BE2C (cell line): Measurements from ENCODE around the gene LRRC4C.

ENCODE experiments used
- DNase-seq: peaks from one replicate; pipeline ENCODE4 v3.0.0-alpha.2; 2020
- H3K27me3 ChIP-seq: fragments of 250-450 bp; sonication (Bioruptor Pico); 2 replicates; pipeline ENCODE4 v1.5.1; 2020; ENCODE audit warnings: mild to moderate bottlenecking
- H3K36me3 ChIP-seq: fragments of 250-450 bp; sonication (Bioruptor Pico); 2 replicates; pipeline ENCODE4 v1.5.1; 2020; ENCODE audit warnings: mild to moderate bottlenecking
- H3K4me1 ChIP-seq: fragments of 250-450 bp; sonication (Bioruptor Pico); 2 replicates; pipeline ENCODE4 v1.5.1; 2020
- H3K4me3 ChIP-seq: 2 replicates; pipeline ENCODE4 v1.5.1; 2011; ENCODE audit warnings: low read depth, low read length
- H3K9me3 ChIP-seq: fragments of 250-450 bp; sonication (Bioruptor Pico); 2 replicates; pipeline ENCODE4 v1.5.1; 2020
- TF ChIP-seq, protein P1 (sequence below): IDR thresholded peaks from 2 replicates; pipeline ENCODE4 v1.5.1; 2012; ENCODE audit warnings: mild to moderate bottlenecking, low read depth, low read length

Gene LRRC4C

DNA sequence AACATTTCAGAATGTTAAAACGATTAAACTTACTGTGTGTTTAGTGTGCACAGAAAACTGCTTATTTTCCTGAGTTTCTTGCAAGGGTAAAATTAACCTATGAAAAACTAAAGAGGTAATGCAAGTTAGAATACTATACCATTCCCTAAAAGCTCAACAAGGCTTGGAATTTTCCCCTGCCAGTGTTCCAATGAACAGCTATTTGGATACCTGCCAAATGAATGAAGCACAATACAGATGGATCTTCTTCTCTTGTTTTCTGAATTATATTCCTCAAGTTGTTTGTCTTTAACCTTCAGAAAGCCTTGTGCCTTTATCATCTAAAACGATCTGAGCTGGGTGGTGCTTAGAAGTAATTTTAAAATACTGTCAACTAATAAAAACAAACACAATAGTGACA is 204.5 kb downstream of the LRRC4C start:
- no peak for DNase-seq

DNA sequence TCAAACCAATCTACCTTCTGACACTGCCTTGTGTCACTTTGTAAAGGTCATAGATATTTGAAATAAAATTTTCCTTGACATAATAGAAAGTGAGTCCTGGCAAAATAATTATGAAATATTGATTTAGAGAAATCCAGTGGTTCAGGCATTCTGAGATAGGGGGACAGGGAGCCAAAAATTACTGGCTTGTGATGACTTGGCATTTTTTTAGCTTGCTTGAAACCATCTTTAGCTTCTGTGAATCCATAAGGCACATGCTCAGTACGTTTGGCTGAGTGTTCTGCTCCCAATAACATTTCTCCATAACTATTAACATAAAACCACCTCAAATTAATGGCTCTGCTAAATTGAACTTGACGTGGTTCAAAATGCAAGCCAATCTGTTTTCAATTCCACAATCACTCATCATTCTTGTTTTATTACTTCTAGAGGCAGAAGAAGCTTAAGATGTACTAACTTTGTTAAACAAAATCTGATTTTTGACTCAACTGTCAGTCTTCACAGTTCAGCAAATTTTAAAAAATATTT is 209.0 kb downstream of the LRRC4C start:
- no peak overlapping the region for H3K4me3 ChIP-seq
- H3K4me1 ChIP-seq = no peaks in the 10 kb centered on the region
- TF ChIP-seq, protein P1, sequence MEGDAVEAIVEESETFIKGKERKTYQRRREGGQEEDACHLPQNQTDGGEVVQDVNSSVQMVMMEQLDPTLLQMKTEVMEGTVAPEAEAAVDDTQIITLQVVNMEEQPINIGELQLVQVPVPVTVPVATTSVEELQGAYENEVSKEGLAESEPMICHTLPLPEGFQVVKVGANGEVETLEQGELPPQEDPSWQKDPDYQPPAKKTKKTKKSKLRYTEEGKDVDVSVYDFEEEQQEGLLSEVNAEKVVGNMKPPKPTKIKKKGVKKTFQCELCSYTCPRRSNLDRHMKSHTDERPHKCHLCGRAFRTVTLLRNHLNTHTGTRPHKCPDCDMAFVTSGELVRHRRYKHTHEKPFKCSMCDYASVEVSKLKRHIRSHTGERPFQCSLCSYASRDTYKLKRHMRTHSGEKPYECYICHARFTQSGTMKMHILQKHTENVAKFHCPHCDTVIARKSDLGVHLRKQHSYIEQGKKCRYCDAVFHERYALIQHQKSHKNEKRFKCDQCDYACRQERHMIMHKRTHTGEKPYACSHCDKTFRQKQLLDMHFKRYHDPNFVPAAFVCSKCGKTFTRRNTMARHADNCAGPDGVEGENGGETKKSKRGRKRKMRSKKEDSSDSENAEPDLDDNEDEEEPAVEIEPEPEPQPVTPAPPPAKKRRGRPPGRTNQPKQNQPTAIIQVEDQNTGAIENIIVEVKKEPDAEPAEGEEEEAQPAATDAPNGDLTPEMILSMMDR = no peak
- DNase-seq = no peak
- no peaks in the 10 kb centered on the region for H3K9me3 ChIP-seq
- H3K27me3 ChIP-seq = no peaks in the 10 kb centered on the region
- H3K36me3 ChIP-seq = no peaks in the 10 kb centered on the region

More for the DNA sequence above, 204.5 kb downstream of the LRRC4C start:
- Histone ChIP-seq H3K4me1 (no peaks in the 10 kb centered on the region), H3K9me3 (no peaks in the 10 kb centered on the region), H3K27me3 (no peaks in the 10 kb centered on the region), H3K4me3 (no peak overlapping the region), H3K36me3 (no peaks in the 10 kb centered on the region)
- TF ChIP-seq, protein P1 = no peak

DNA sequence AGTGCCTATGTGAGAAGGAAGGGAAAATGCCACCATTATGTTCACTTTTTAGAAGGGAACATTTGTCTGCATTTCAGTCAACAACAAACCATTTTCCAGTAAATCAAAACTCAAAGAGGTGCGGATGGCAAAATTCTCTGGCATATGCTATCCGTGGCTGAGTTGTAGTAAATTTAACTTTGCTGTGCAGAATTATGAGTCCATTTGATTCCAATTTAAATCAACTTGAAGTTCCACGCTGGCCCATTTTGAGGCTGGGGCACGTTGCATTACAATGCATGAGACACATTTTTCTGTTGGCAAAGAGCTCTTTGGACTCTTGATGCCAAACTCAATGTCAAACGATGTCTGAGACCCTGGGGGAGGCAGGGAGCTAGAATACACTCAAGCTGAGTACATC is 211.8 kb downstream of the LRRC4C start:
- Histone ChIP-seq H3K4me1 (no peaks in the 10 kb centered on the region), H3K27me3 (no peaks in the 10 kb centered on the region), H3K9me3 (no peaks in the 10 kb centered on the region), H3K36me3 (no peaks in the 10 kb centered on the region), H3K4me3 (no peak overlapping the region)
- TF ChIP-seq, protein P1 = no peak
- no peak for DNase-seq

DNA sequence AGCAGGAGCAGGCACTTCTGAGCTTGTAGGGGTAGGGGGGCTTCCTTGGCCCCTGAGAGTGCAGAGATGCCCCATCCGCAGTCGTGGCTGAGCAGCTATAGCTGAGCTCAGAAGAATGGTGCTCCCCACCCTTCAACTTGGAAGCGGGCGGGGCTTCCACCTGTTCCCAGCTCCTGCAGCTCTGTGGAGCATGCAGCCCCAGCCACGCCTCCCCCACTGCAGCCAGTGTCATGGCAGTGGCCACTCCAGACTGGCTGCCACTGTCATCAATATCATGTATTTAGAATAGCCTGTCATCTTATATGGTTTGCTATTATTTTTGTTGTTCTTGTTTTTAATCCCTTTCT is 213.1 kb downstream of the LRRC4C start:
- Histone ChIP-seq H3K9me3 (no peaks in the 10 kb centered on the region), H3K27me3 (no peaks in the 10 kb centered on the region), H3K4me3 (no peak overlapping the region), H3K36me3 (no peaks in the 10 kb centered on the region), H3K4me1 (no peaks in the 10 kb centered on the region)
- TF ChIP-seq, protein P1 = no peak
- DNase-seq = no peak

DNA sequence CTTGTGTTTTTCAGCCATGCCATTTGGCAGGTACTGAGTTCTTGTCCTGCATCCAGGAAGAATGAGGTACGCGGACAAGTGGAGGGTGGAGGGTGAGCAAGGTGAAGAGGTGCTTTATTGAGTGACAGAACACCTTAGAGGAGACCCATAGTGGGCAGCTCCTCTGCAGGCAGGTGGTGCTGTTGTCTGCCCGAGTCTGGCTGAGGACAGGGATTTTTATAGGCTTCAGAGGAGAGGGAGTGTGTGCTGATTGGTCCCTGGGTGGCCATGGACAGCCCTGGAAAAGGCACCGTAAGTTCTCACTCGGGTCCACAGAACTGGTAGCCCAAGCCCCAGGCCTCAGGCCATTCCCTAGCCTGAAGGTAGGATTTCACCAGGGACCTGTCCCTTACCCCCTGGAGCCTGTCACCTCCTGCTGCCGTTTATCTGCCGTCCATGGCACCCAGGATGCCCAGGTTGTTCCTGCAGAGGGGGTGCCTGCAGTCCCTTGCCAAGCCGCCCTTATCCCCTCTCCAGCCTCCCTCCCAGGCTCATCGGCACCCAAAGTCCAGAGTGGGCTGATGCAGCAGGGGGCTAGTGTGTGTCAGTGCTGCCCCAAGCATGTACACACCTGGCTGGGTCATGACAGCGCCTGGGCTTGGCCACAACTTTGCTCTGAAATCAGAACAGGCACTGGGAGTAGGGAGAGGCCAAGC is 213.6 kb downstream of the LRRC4C start:
- no peaks in the 10 kb centered on the region for H3K27me3 ChIP-seq
- no peaks in the 10 kb centered on the region for H3K9me3 ChIP-seq
- DNase-seq = no peak
- TF ChIP-seq, protein P1 = no peak
- no peak overlapping the region for H3K4me3 ChIP-seq
- no peaks in the 10 kb centered on the region for H3K36me3 ChIP-seq
- H3K4me1 ChIP-seq = no peaks in the 10 kb centered on the region

DNA sequence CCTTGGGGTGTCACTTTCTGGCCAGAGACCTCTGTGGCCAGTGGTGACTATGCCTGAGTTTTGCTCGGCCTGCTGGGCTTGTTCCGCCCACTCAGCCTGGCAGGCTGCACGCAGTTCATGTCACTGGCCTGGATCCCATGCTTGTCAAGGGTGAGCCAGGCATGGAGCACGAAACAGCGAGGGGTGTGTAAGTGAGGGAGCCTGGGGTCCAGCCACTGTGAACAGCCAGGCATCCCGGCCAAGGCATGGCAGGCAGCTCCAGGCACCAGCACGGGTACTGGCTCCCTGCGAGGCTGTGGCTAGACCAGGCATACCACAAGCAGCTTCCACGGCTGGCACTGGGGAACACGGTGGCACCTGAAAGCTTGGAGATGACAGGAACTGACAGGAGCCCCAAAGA is 214.3 kb downstream of the LRRC4C start:
- H3K9me3 ChIP-seq = no peaks in the 10 kb centered on the region
- no peaks in the 10 kb centered on the region for H3K27me3 ChIP-seq
- no peaks in the 10 kb centered on the region for H3K4me1 ChIP-seq
- no peak overlapping the region for H3K4me3 ChIP-seq
- no peaks in the 10 kb centered on the region for H3K36me3 ChIP-seq
- TF ChIP-seq, protein P1 = no peak
- no peak for DNase-seq
